HuH-7 (cell line): Measurements from ENCODE around the gene HOXD11.

Source experiments
- DNase-seq: peaks from one replicate; pipeline ENCODE4 v3.0.0; 2011; ENCODE audit warnings: low spot score

Gene HOXD11

GRCh38 chr2:176121190-176122051 is 14.3 kb downstream of the HOXD11 start:
- DNase-seq: no peak

DNA sequence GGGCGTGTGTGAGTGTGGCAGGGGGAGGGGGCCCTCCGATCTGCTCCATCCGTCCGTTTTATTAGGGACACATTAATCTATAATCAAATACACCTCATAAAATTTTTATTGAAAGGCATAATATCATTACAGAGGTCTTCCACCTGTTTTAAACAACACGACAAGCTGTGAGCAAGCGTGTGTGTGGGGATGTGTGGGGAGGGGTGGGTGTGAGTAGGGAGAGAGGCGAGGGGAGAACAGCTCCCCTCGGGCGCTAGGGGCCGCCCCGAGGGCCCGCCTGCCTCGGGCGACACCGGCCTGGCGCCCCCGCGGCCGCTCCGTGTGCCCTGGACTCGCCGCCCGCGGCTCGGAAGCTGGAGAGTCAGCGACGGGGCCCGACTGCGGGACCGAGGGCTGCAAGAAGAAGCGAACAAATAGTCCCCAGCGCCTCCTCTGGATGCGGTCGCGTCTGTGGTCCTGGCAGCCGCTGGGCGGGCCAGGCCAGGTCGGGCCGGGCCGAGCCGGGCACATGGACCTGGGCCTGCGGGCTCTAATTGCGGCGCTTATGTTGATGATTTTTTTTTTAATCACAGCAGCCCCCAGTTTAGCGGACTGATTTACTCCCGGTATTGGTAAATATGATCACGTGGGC is 15.1 kb downstream of the HOXD11 start:
- DNase-seq: no peak

- DNase-seq: no peak
Measured at GRCh38 chr2:176122683-176123410, 15.8 kb downstream of the HOXD11 start, which contains the start of gene HOXD9. Gene HOXD9, plus strand, starts transcription at chr2:176122719. Its CDS starts 50 bp downstream, at chr2:176122769.

- DNase-seq: no peak
Measured at GRCh38 chr2:176123411-176124109, 16.5 kb downstream of the HOXD11 start.

DNA sequence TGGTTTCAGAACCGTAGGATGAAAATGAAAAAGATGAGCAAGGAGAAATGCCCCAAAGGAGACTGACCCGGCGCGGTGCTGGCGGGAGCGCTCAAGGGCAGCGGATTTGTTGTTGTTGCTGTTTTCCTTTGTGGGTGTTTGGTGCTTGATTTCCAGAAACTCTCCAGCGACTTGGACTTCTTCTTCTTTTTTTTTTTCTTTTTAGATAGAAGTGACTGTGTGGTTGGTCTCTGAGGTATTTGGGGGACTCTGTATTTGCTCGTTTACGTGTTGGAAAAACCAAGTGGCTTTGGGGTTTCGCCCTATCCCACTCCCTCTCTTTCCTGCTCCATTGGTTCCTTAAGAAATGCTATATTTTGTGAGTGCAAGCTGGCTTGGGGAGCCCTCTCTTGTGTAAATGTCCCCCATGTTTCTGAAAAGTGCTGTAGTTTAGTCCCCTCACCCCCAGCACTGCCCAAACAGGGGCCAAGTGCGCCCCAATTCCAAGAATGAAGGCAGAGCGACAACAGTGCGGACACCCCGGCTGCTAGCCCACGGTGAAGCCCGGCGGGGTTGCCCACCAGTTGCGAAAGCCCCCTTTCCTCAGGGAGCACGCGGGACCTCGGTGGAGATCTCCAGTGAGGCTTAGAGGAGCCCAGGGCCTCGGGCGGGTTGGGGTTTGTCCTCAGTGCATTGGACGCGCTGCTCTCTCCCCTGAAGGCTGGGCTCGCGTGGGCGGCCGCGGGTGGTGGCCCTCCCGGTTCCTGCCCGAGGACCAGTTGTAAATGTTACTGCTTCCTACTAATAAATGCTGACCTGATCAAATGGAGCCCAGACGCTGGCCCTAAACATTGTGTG is 17.2 kb downstream of the HOXD11 start:
- DNase-seq: no peak

GRCh38 chr2:176124947-176125771 is 18.1 kb downstream of the HOXD11 start:
- DNase-seq: no peak

- peak; percentile 56 for DNase-seq
Measured at GRCh38 chr2:176125772-176126054, 18.6 kb downstream of the HOXD11 start.

DNA sequence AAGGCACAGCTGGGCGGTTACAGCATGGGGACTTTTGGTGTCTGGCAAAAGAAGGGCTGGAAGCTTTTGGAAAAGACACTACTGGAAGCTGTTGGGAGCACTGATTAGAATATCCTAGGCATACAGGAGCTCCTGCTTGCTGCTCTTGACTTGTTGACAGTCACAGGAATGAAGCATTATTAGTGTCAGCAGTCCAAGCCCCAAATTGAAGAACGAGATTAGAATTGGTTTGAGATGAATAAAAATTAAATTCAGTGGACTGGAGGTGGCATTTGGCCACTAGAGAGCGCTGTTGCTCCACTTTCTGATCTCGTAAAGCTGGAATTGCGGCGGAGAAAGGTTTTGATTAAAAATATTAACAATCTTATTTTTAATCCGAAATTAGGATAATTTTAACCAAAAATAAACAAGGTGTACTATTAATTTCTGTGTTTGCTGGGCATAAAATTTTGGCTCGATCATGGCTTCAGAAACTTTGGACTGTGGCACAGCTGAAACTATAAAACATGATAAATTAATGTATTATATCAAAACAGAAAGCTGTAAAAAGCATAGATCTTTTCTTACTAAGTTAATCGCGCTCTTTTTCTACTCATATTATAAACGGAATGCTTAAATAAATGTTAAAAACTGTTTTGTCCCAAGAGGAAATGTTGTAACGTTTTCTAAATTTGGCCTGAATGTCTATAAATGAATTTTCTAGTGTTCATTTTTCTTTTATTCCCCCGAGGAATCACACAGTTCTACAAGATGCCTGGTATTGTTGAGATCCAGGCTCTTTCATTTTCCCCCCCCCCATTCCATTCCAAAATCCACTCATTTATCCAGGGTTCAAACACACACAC is 20.1 kb downstream of the HOXD11 start:
- peak; percentile 74 for DNase-seq

DNA sequence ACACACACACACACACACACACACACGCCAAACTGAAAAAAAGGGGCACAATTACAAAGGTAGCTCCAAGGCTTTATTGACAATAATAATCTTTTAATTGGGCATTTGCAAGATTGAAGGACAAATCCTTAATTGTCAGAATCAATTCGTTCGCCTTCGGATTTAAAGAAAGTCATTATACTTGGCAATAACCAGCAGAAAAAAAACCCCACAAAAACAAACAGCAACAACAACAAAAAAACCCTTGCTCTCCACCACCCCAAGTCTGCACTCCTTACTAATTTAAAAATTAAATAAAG is 20.6 kb downstream of the HOXD11 start:
- DNase-seq: no peak

- DNase-seq: no peak
Measured at GRCh38 chr2:176128172-176128981, 21.3 kb downstream of the HOXD11 start.

GRCh38 chr2:176128982-176129796 is 22.1 kb downstream of the HOXD11 start, which contains the start of gene HOXD8:
Gene HOXD8, plus strand, starts transcription at chr2:176129705. Its CDS starts 662 bp downstream, at chr2:176130367.
- peak; percentile 72 for DNase-seq

GRCh38 chr2:176129813-176130146 is 22.7 kb downstream of the HOXD11 start:
- DNase-seq: no peak

DNA sequence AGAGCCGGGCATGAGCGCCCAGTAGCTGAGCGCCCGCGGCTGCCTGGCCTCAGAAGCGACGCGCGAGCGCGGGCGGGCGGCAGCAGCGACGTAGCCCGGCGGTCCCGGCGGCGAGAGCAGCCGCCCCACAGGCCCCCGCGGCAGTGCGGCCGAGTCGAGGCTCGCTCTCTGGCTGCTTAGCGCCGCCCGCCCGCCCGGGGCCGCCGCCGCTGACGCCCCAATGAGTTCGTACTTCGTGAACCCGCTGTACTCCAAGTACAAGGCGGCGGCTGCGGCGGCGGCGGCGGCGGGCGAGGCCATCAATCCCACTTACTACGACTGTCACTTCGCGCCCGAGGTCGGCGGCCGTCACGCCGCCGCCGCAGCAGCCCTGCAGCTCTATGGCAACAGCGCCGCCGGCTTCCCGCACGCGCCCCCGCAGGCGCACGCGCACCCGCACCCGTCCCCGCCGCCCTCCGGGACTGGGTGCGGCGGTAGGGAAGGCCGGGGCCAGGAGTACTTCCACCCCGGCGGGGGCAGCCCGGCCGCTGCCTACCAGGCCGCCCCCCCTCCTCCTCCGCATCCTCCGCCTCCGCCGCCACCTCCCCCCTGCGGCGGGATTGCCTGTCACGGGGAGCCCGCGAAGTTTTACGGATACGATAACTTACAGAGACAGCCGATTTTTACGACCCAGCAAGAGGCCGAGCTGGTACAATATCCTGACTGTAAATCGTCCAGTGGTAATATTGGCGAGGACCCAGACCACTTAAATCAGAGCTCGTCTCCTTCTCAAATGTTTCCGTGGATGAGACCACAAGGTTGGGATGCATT is 23.3 kb downstream of the HOXD11 start:
- DNase-seq: peak; percentile 54

DNA sequence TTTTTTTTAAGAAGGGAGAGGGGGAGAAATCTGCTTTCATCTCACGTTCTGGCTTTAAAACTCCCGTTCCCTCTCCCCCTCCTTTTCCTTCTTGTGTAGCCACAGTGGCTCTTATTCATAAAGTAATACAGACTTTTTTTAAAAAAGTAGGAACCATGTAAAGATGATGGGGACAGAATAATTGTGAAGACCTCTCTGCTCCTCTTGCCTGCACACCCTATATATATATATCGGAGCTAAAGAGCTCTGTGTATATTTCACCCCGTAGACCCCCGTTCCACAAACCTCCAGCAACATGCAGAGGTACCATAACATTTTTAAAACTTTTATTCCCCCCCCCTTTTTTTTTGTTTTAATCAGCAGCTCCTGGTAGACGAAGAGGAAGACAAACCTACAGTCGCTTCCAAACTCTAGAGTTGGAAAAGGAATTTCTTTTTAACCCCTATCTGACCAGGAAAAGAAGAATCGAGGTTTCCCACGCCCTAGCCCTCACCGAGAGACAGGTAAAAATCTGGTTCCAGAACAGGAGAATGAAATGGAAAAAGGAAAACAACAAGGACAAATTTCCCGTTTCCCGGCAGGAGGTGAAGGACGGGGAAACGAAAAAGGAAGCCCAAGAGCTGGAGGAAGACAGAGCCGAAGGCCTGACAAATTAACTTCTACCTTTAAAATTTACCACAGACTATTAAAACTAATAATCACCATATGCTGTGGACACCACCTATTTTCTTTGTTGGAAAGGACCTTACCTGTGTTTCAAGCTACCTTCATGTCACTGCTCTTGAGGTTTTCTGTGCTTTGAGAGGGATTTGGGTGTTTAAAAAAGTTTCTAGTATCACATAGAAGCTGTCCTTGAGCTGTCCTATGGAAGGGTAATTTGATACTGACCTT is 24.1 kb downstream of the HOXD11 start:
- DNase-seq: no peak

GRCh38 chr2:176131848-176132158 is 24.7 kb downstream of the HOXD11 start:
- DNase-seq: no peak
